COR-L47 (cell line): Measurements from ENCODE around the gene SCARB2.

Experiments used
- DNase-seq: peaks from one replicate; lab custom pipeline; 2025; lab: John Stamatoyannopoulos, UW

Gene SCARB2

GRCh38 chr4:76226418-76226817, 12.8 kb upstream of the SCARB2 start:
- no peak for DNase-seq

GRCh38 chr4:76224171-76224570, 10.5 kb upstream of the SCARB2 start:
- DNase-seq, result no peak

GRCh38 chr4:76219299-76220055, 5.9 kb upstream of the SCARB2 start:
- no peak for DNase-seq

GRCh38 chr4:76216975-76217814, 3.6 kb upstream of the SCARB2 start:
- no peak for DNase-seq

- no peak for DNase-seq
Measured at GRCh38 chr4:76216524-76216923, 2.9 kb upstream of the SCARB2 start.

- DNase-seq, result no peak
Measured at GRCh38 chr4:76215077-76215476, 1.5 kb upstream of the SCARB2 start.

- DNase-seq, result no peak
Measured at GRCh38 chr4:76214177-76214675, 602 bp upstream of the SCARB2 start.

- peak; percentile 59 for DNase-seq
Measured at GRCh38 chr4:76212851-76213414, 691 bp downstream of the SCARB2 start.

GRCh38 chr4:76211769-76212708, 1.6 kb downstream of the SCARB2 start:
- DNase-seq, result no peak

GRCh38 chr4:76210452-76210851, 3.2 kb downstream of the SCARB2 start:
- no peak for DNase-seq

GRCh38 chr4:76209881-76210280, 3.7 kb downstream of the SCARB2 start:
- no peak for DNase-seq

GRCh38 chr4:76208005-76208765, 5.4 kb downstream of the SCARB2 start:
- DNase-seq, result peak; percentile 40

- no peak for DNase-seq
Measured at GRCh38 chr4:76207549-76207948, 6.1 kb downstream of the SCARB2 start.

- DNase-seq, result no peak
Measured at GRCh38 chr4:76206222-76206942, 7.2 kb downstream of the SCARB2 start.

GRCh38 chr4:76205476-76205875, 8.1 kb downstream of the SCARB2 start:
- no peak for DNase-seq

GRCh38 chr4:76204936-76205335, 8.7 kb downstream of the SCARB2 start:
- DNase-seq, result no peak

- no peak for DNase-seq
Measured at GRCh38 chr4:76203541-76203940, 10.1 kb downstream of the SCARB2 start.

- peak; percentile 8 for DNase-seq
Measured at GRCh38 chr4:76201276-76201675, 12.3 kb downstream of the SCARB2 start.

- peak; percentile 23 for DNase-seq
Measured at GRCh38 chr4:76200771-76201231, 12.8 kb downstream of the SCARB2 start.

GRCh38 chr4:76199664-76200211, 13.9 kb downstream of the SCARB2 start:
- DNase-seq, result no peak
